HG03439 (cell line): ENCODE results near the gene MCC.
"Not testable (repeated sequence)": the region's sequence is repeated elsewhere in the genome, so short reads cannot be mapped to it uniquely, and the experiment has no call there.

ENCODE experiments used
- ATAC-seq: cut with Tn5 transposase; IDR thresholded peaks from one replicate; pipeline ENCODE4 v1.9.1; 2021; ENCODE audit warnings: mild to moderate bottlenecking, moderate library complexity; ENCODE audit not compliant: unreplicated experiment

MCC gene

DNA sequence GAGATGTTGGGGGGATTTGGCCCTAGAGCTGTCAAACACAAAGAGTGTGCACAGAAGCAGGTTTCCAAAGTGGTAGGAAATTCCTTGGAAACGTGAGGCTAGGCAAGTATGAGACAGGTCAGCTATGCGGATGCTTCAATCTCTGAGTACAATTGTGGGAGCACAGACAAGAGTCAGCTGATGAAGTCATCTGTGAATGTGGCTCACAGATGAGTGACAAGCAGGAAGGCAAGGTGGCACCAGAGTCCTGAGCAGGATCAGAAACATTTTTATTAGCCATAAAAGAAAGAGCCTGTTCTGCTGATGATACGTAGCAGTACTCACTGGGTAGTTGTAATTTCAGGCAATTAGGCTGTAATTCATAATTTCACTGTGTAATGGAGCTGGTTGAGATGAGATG is 394.7 kb downstream of the MCC start:
- ATAC-seq, result no peak

DNA sequence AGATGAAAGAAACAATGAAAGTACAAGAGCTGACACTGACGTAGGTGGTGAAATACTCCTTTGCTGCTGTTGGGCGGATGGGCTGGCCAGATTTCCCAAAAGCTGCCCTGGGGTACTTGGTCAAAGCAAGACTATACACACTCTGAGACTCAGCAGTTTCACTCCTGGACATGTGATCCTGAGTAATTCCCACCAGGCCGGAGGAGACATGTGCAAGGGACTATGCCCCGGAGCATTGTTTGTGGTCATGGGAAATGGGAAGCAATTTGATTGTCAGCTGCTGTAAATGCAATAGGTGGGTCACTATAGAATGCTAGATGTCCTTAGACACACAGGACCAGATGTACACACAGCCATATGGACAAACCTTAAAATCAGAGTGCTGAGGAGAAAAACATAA is 395.6 kb downstream of the MCC start:
- ATAC-seq, result no peak

DNA sequence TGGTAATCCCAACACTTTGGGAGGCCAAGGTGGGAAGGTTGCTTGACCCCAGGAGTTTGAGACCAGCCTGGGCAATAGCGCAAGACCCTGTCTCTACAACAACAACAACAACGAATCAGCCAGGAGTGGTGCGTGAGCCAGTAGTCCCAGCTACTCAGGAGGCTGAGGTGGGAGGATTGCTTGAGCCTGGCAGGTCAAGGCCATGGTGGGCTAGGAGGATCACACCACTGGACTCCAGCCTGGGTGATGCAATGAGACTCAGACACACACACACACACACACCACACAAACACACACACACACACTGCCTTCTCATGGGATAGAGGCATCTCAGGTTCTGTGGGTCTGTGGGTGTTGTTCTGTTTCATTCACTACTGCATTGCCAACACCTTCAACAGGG is 396.6 kb downstream of the MCC start:
- no peak for ATAC-seq

DNA sequence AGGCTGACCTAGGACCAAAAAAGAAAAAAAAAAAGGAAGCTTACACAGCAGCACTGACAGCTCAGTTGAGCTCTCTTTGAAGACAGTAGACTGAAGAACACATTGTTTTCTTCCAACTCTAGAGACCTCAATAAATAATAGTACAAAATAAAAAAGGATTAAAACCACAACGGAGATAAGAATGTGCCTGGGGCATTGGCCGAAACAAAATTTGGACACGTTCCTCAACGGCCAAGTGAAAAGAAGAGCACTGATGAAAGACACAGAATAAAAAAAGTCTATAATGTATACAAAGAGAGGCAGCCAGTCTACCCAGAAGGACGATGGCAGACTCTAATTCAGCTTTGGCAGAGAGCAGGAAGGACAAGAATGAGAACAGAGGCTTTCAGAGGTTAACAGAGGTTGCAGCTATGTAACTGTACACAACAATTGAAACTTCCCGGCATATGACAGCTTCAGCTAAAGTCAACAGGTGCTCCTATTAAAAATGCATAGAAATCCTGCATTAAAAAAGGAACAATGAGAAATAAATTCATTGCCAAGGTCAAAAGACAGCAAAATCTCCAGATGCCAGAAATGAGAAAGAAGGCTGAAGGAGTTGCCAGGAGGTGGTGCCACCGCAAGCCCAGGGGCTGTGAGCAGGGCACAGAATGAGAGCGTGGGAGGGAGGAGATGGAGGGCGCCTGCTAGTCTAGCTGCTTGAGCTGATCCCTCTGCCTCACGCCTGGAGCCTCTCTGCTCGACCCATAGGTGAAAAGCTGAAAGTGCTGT is 397.7 kb downstream of the MCC start:
- no peak for ATAC-seq

DNA sequence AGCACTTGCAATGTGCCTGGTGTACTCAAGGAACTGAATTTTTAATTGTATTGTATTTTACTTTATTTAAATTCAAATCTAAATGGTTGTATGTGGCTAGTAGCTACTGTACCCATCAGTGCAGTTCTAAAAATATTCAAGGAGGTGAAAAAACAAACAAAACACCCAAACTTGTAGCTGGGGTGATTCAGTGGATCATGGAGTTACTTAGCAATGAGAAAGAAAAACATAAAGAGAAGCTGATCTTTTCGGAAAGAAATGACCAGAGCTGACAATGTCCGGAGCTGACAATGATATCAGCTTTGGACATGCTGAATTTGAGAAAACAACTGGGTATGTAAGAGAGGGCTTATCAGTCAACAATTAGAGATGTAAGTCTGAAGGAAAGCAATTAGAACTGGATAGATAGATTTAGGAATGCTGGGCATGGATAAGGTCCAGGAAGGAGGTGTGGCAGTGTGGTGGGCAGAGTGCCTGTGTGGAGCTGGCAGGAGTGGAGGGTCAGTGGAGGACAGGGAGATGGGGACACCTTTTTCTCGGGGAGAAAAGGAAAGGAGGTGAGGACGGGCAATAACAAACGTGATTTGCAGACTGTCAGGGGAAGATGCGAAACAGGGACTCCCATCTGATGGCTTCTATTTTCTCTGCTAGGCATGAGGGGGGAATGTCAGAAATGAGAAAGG is 398.5 kb downstream of the MCC start:
- no peak for ATAC-seq

DNA sequence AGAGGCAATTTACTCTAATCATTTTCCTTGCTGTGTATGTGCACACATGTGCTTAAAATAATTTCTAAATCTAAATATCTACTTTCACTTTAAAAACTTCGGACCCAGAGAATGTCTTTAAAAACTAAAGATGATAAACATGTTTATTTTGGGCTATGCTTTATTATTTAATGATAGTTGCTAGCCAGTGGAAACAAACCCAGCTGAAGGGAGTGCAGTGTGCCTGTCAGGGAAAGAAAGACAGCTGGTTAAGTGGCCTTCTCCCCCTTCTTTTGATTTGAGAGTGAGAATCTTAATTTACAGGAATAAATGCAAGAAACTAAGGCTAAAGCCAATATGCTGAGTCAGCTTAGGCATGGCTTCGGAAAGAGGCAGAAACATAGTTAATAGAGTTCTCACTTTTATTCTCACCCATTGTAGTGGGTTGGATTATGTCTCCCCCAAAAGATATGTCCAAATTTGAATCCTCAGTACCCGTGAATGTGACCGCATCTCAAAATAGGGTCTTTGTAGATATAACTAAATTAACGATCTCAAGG is 400.2 kb downstream of the MCC start:
- no peak for ATAC-seq

DNA sequence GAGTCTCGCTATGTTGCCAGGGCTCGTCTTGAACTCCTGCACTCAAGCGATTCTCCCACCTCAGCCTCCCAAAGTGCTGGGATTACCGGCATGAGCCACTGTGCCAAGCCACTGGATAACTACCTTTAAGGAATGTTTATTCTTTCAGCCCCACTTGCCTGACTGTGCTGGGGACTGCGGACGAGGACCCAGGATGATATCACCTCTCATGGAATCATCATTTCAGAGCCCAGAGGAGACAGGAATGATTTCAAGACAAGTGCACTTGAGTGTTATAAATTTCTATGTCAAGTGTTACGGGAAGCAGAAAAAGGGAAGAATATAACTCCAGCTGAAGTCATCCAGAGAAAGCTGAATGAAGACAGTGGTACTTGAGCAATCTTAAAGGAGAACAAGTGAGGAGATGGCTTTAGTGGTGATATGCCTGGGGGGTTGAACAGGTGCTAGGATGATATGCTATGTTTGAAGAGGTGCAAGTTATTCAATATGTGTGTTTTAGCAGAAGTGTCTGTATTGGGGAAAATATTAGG is 402.3 kb downstream of the MCC start:
- no peak for ATAC-seq

DNA sequence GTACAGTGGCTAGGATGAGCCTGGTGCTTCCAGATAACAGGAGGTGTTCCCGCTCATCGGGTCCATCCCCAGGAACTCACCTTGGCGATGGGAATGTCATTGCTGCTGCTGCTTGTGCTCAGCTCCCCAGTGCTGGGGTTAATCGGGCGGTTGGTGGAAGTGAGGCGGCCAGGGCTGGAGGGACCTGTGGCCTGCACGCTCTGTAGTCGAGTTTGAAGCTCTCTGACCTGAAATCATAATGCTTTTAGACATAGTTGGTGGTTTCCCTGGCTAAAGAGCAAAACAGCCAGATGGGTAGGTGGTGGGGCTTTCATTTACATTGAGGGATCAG is 403.2 kb downstream of the MCC start:
- no peak for ATAC-seq

DNA sequence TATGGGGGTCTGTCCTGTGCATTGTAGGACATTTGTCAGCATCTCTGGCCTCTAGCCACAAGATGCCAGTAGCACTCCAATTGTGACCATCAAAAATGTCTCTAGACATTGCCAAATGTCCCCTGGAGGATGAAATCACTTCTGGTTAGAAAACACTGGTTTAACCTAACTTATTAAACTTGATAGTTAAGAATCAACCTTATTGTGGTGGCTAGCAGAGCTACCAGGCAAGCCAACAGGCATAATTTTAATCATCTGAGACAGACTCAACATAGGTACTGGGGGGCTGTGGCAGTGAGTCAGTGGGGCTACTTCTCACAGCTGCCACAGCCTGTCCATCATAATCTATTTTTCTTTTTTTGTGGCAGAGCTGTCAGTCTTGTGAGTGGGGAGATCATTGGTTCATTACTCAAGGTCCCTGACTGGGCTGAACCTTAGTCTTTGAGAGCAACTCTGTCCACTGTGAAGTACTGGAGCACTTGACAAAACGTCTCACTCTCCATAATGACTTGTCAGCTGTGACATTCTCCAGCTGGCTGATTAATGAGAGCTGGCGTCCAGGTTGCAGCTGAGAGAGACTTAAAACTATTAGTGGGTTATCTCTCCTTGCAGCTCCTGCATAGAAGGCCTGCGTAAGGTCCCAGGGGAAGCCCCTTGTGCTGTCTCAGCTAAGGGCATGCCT is 403.7 kb downstream of the MCC start:
- no peak for ATAC-seq

DNA sequence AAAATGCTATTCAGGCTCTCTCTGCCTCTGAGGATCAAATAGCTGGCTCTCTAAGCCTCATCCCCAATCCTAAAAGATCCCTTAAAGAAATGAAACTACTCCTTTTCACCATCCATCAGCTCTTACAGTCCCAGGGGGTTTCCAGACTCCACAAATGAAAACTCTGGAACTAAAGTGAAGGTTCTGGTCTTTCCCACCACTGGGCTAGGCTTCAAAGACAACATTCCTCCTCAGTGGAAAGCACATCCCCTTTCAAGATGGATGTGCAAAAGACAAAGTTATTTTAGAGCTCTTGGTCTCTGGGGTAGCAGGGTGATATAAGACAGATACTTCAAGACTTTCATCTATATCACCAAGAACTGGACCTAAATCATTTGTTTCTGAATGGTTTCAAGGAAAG is 404.8 kb downstream of the MCC start:
- ATAC-seq, result no peak

DNA sequence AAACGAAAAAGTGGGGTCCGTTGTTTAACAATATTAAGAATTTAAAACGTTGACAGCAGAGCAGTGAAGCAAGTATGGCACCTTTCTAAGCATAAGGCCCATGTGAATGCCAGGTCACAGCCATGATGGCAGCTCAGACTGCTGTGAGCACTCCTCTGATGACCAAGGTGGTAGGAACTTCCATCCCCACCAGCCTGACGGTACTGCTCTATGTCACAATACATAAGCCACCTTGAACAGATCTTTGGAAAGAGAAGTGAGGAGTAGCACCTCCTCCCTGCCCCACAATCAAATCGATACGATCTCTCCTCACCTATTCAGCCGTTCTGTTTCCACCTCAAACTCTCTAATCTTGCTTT is 405.7 kb downstream of the MCC start:
- no peak for ATAC-seq

DNA sequence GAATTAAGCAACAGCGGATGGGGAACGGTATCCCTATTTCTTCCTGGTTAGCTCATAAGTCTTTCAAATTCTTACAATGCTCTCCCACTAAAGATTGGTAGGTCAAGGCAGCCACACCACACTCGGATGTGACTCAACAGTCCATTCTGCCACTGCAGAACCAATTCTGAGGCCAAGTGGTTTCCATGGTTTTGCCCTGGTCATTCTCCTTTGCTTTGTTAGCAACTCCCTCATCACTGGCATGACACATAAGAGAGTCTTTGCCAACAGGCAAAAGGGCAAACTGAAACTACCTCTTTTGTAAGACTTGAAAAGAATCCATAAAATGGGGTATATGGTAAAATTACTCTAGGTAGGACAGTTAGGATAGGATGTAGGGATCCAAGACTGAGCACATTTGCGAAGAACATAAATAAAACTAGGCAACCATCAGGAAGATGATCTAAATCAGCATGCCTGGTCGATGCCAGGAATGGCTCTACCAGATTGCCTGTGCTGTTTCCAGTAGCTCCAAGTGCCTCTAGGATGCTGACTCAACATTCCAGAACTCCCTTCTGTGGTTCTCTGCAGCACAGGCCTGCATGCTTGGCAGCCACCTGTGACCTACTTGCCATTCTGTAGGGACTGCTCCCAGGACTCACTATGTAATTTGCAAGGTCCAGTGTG is 406.2 kb downstream of the MCC start:
- ATAC-seq, result no peak

DNA sequence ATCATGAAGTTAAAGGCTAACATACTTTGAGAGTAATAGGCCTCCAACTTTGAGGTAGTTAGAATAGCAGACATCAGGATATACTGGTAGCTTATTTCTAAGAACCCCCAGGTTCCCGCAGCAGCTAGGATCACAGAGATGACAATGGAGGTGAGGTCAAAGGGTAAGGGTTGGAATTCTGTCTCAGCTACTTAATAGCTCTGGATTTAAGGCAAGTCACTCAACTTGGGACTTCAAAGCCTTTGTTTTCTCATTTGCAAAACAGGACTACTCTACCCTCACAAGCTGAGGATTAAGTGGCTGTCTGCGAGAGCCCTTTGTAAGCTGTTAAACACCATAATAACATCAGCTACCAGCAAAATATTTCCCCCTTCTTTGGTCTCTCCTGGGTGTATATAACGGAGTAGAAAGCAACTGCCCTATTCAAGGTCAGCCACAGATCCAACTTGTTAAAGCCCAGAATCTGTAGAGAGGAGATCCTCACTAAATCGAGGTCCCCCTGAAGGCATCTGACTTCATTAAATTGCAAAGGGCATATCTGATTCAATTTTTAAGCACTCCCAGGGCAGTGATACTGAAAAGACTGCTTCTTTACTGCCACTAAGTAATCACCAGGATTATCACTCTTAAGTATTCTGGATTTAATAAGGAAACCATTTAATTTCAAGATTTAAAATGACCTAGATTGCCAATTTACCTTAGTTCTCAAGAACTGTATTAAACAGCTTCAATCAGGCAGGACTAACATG is 407.0 kb downstream of the MCC start:
- ATAC-seq, result no peak

DNA sequence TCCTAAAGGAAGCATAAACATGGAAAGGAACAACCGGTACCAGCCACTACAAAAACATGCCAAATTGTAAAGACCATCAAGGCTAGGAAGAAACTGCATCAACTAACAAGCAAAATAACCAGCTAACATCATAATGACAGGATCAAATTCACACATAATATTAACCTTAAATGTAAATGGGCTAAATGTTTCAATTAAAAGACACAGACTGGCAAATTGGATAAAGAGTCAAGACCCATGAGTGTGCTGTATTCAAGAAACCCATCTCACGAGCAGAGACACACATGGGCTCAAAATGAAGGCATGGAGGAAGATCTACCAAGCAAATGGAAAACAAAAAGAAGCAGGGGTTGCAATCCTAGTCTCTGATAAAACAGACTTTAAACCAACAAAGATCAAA is 411.6 kb downstream of the MCC start:
- ATAC-seq, result not testable (repeated sequence)

DNA sequence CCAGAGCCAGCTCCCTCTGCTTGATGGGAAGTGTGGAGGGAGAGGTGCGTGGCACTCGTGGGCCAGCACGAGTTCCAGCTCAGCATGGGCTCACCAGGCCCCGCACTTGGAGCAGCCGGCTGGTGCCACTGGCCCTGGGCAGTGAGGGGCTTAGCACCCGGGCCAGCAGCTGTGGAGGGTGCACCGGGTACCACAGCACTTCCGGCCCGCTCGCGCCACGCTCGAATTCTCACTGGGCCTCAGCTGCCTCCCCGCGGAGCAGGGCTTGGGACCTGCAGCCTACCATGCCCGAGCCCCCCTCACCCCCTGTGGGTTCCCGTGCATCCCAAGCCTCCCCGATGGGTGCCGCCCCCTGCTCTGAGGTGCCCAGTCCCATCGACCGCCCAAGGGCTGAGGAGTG is 413.2 kb downstream of the MCC start:
- no peak for ATAC-seq

DNA sequence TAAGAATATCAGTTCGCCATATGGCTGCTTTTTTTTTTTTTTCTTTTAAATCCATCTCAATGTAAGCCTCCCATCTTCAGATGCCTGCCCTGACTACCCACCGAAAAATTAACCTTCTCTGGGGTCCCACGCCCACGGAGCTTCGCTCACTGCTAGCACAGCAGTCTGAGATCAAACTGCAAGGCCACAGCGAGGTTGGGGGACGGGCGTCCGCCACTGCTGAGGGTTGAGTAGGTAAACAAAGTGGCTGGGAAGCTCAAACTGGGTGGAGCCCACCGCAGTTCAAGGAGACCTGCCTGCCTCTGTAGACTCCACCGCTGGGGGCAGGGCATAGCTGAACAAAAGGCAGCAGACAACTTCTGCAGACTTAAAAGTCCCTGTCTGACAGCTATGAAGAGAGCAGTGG is 414.6 kb downstream of the MCC start:
- not testable (repeated sequence) for ATAC-seq

DNA sequence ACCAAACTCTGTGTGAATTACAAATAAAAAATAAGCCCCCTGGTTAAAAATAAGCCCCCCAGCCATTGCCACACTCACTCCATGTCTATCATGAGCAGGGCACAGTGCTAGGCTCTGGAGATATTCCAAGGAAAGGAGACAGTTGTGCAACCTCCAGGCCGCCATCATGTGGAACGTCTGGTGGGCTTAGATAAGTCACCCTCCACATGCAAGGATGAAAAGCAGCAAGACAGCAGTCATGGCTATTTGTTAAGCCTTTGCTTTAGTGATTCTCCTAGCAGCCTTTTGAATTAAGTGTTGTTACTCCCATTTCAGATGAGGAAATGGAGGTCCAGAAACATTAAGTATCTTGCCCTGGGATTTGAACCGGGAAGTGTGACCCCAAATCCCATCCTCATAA is 416.9 kb downstream of the MCC start:
- ATAC-seq, result no peak

DNA sequence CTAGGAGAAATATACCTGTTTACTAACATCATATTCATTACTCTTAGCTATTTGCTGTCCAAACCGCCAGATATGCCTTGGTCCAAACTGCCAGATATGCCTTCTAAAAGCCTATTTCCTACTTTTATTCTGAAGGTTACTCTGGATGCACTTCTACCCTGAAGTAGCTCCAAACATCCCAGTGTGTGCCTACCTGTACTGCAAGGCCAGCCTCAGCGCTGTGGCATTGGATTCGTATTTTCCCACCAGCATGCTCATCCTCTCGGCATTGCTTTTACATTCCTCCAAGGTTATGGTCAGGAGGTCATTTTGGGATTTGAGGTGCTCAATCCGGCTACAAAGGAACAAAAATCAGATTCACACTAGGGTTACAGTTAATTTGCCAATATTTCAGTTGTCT is 417.4 kb downstream of the MCC start:
- ATAC-seq, result no peak

DNA sequence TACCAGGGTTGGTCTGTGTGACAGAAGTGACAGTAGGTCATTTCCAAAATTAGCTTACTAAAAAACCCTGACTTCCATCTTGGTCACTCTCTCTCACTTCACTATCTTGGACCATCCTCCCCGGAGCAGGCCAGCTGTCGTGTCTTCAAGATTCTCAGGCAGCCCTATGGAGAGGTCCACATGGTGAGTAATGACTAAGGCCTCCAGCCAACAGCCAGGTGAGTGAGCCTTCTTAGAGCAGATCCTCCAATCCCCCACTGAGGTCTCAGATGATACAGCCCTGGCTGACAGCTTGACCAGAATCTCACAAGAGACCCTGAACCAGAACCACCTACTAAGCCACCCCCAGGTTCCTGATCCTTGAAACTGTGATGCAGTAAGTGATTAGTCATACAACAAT is 419.7 kb downstream of the MCC start:
- no peak for ATAC-seq

DNA sequence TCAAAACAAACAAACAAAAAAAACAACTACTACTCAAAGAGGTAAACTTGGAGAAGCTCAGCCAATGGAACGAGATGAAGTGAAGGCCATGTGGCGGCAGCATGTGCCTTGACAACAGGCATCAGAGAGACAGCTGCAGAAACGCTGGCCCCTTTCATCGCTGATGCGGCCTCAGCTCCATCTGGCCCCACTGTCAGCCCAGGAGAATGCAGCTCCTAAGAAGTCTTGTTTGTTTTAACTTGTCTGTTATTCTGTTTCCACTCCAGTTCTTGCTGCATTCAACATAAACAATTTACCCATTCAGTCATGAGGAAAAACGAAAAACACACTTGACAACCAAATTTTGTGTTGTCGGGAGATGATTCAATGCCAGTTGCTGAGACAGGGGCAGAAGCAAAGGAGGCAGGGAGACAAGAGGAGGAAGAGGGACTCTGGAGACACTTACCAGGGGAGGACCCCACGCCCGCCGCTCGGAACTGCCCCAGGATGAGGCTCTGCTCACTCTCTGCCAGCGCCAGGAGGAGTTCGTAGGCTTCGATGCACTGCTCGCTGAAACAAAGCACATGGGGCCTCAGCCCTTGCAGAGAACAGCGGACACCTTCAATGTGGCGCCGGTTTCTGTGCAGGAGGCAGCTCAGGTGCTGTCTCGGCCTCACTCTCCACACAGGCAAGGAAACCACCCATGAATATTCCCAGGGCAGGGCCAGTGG is 420.5 kb downstream of the MCC start:
- ATAC-seq, result no peak
